NCI-H345 (cell line): Measurements from ENCODE around the gene KSR1.
A peak's percentile ranks its signal among the peaks of the same experiment; 100 is the strongest.

Source experiments
- DNase-seq: peaks from one replicate; lab custom pipeline; 2025; lab: John Stamatoyannopoulos, UW

KSR1 gene

DNA sequence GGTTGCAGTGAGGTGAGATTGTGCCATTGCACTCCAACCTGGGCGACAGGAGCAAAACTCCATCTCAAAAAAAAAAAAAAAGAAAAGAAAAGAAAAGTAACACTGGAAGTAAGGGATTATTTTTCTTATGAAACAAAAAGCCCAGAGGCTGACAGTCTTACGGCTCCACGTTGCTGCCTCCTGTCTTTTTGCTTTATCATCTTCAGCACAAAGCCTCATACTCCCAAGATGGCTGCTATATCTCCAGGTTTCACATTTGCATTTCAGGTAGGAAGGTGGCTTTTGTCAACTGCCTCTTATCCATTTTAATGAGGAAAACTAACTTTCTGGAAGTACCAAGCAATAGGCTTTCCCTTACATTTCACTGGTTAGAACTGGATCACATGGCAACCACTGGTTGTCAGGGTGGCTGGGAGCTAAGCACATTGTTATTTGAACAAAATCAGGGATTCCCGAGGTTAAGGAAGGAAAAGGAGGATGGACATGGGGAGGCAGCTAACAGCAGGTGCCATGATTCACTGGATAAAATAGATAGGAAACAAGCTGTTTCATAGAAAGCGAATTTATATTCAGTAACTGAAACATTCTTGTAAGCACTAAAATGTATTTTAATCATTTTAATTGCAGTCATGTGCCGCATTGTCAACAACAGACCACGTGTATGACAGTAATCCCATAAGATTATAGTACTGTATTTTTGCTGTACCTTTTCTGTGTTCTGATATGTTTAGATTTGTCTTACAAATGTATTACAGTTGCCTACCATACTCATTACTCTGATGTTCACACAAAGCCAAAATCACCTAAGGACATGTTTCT lies 58.6 kb downstream of the KSR1 start:
- no peak for DNase-seq

DNA sequence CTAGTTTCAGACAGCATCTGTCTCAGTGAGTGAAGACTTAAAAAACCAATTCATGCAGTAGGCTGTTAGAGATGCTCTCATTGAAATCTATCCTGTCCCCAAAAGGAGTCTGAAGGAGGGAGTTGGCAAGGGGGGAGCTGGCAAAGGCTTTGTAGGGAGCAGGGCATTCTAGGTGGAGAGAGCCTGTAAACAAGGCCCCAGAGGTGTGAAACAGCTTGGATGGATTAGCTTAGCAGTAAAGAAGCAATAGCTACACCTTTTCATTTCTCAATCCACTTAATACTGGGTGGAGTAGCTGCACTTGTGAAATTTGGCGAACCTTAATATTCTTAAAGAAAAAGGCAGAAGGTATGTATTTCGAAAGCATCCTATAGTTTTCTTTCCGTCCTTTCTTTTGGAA lies 61.8 kb downstream of the KSR1 start:
- no peak for DNase-seq

DNA sequence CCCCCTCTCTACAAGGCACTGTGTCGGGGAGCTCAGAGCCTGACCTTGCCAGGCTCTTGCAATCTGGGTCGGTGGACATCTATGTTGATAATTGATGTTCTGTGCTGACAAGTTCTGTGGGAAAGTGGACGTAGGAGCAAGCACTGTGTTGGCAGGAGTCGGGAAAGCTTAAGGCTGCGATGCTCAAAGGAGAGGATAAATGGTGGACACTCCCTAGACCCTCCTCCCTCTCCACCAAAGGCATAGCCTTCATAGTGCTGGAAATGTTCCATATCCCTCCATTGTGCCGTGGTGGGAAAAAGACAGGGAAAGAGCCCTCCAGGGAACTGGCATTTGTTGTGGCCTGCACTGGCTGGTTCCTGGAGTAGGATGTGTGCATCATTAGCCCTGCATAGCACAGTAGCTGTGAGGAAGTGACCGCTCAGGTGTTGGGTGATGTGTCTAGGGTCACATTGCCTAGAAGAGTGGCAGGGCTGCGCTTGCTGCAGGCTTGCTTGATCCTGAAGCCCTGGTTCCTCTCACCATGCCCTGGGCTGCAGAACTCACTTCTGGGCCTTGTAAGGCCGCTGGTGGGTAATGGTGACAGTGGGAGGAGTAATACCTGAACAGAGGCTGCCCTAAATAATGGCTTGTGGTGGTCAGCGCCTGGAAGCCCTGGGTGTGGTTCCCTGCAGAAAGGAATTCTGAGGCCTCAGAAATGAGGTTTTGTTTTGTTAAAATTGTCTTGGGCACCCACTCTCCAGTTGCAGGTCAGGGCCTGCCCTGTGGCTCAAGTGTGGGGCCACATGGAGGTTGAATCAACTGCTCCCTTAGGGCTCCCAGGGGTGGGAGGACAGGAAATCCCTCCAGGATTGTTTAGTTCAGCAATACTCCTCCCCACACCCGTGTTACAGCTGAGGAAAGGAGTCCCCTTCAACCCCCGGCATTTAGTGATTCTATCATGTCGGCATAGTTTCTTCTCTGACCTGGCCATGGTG lies 62.6 kb downstream of the KSR1 start:
- no peak for DNase-seq

DNA sequence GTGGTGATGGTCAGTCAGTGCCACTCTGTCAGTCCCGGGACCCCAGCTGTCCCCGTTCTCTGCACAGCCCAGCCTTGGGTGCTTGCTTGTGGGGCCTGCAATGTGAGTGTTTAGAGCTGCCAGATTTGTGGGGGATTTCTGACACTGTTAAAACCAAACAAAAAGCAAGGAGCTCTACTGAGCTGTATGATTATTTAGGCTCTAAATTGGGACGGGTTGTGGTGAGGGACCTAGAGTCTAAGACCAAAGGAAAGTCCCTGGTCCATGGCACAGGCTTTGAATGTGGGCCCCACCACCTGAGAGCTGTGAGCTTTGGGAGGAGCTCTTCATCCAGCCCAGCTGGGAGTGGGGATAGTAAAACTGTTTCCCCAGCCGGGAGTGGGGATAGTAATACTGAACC lies 63.3 kb downstream of the KSR1 start:
- DNase-seq = no peak

DNA sequence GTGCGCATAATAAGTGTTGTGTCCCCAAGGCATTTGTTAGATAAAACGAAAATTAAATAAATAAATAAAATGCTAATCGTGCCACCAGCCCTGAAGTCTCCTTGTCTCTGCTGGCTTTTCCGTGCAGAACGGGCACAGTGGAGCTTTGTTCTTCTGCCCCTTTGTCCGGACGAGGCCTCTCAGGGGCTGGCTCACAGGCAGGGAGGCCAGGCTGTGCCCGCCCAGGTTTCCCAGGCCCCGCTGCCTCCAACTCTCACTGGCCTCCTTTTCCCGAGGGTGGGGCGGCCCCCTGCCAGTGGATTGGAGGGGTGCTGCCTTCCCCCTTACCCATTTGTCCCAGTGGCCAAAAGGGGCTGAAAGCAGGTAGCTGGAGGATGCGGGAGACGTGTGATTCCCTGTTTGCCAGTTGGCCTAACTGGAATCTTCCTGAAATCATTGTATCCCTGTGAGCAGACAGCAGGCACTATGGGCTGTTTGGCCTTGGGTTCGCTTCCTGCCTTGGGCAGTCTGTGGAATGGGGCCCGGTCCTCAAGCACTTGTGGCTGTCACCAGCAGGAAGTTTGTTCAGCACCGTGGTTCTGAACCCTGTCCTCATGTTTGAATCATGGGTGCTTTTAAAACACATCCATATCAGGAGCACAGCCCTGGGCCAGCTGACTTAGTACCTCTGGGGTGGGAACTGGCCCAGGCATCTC lies 64.4 kb downstream of the KSR1 start:
- no peak for DNase-seq

DNA sequence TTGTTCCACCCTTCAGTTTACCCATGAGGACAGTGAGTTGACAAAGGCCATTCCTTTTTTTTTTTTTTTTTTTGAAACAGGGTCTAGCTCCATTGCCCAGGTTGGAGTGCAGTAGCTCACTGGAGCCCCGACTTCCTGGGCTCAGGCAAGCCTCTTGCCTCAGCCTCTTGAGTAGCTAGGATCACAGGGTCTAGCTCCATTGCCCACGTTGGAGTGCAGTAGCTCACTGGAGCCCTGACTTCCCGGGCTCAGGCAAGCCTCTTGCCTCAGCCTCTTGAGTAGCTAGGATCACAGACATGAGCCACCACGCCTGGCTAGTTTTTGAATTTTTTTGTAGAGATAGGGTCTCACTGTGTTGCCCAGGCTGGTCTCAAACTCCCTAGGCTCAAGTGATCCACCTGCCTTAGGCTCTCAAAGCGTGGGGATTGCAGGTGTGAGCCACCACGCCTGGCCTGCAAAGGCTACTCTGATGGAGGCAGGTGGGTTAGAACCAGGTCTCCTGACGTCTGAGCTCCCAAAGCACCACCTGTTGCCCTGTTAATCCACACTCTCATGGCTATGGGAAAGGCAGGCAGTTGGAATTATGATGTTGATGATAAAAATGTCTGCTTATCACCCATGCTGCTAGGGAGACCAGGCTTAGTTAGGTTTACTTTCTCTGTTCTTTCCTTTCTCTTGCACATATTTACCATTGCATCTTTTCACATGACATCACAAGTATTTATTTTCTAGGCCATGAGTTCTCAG lies 65.2 kb downstream of the KSR1 start:
- no peak for DNase-seq

DNA sequence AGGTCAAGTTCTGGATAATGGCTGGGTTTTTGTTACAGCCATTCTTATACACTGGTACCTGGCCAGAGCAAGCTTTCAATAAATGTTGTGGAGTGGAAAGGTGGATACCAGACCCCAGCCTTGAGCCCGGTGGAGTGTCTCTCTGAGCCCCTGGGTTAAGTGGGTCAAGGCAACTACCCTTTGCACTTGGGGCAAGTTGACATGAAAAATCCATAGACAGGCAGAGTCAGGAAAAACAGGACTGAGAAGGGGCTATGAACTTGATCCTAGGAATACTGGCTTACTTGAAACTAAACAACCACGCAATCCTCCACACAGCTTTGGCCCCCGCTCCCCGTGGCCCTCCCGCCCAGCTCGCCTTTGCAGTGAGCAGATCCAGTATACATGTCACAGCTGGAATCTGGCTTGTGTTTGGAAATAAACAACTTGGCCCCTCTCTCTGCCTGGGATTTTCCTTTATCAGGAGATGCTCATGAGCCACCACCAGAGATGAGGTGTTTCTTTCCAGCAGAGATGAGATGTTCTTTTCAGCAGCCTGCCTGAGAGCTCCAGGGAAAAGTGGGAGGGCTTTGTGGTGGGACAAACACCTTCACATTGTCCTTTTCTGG lies 65.9 kb downstream of the KSR1 start:
- no peak for DNase-seq

DNA sequence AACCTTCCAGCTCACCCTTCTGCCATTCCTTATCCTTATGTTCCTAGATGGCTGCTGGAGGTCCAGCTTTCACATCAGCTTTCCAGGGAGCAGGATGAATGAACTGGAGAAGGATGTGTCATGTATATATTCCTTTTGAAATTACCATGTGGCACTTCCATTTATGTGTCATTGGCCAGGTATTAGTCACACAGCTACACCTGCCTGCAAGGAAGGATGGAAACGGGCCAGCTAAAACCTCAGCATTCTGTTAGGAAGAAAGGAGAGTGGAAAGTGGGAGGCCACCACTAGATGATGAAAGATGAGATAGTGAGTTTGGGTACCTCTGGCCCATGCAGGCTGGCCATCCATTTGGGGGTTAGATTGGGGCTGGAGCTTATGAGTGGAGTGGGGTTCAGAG lies 67.5 kb downstream of the KSR1 start:
- no peak for DNase-seq

DNA sequence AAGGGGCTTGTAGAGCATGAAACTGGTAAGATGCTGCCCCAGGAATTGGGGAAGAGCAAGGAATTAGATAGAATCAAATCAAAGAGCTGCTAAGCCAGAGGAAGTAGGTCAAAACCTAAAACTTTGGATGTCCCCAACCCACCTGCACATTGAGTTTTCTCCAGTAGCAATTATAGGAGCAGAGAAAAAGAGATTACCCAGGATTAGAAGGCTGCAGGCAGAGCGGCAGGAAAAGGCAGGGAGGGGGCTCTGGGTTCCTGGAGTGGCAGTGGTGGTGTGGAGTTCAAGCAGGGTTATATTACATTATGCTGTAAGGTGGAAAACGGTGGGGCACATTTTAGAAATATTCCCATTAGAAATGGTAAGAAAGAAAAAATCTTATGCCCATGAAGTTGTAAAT lies 68.3 kb downstream of the KSR1 start:
- DNase-seq = no peak

DNA sequence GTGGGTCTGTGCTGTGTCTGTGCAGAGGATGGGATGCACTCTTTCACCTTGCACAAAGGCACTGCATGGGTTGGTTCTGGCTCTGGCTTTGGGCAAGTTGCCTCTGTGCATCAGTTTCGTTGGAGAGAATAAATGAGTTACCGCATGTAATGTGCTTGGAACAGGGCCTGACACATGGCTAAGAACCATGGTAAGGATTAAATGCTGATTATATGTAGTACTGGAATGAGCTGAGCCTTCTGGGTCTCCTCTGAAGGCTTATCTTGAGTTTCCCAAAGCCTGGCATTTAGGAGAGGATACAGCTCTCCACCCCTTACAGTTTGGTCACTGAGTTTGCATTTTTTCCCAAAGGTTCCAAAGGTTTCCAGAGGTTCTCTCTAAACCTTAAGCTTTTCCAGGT lies 69.1 kb downstream of the KSR1 start:
- no peak for DNase-seq

DNA sequence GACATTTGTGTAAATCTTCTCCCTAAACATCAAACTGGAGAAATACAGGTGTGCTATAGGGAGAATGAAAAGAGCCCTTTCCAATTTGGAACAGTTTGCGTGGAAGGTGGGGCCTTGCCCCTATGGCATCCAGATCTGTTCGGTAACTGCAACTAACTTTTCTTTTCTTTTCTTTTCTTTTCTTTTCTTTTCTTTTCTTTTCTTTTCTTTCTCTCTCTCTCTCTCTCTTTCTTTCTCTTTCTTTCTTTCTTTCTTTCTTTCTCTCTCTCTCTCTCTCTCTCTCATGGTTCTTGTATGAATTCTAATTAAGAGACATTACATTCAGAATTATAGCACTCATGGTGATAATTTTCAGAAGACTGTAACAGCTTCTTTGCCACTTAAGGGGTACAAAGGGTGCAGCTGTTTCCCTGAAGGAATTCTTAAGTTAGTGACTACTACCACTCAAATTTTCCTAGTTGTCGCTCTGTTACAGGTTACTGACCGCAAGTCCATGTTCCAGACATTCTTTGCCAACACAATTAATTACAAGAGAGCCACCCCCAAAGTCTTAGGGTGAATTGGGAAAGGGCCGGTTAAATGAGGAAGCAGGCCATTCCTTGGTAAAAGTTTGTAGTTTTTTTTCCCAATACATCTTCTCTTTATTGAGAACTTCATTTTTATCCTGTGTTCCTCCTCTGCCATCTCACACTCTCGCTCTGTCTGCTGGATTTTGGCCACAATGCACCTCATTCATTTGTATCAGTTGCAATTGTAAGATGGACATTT lies 69.8 kb downstream of the KSR1 start:
- DNase-seq = no peak

DNA sequence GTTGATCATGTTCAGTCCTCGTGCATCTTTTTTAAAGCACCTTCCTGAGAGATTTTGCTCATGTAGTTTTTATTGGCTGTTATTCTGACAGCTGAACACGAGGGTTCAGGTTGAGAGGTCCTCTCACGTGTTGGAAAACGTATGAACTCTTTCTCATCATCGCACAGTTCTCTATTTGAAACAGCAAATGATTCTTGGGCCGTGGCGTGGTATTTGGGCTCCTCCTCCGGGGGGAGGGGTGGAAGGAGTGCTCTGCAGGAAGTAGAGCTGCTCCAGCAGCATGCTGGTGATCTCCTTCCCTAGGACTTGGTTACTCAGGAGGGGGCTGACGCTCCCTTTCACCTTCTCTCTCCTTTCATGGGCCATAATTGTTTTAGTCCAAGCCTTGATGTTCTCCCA lies 70.4 kb downstream of the KSR1 start:
- no peak for DNase-seq

DNA sequence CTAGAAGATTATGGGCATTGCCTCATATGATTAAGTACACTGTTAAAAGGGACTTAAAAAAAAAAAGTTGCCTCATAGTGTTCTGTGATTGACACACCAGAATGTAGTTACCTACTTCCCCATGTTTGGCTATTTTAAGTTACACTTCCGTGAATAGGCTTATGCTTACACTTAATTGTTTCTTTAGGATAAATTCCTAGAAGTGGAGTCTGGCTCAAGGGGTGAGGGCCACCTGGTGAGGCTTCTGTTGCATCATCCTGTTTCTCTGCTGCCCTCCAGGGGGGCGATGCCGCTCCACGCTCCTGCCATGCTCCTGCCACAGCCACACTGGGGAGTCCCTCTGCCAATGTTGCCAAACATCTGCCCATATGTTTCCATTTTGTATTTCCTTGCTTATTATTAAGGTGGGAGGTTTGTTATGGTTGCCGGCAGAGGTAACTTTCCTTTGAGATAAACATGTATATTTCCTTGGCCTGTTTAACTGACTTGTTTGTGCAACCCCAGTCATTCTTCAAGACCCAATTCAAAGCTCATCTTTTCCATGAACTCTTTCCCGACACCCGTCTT lies 73.1 kb downstream of the KSR1 start:
- DNase-seq = peak; percentile 59

DNA sequence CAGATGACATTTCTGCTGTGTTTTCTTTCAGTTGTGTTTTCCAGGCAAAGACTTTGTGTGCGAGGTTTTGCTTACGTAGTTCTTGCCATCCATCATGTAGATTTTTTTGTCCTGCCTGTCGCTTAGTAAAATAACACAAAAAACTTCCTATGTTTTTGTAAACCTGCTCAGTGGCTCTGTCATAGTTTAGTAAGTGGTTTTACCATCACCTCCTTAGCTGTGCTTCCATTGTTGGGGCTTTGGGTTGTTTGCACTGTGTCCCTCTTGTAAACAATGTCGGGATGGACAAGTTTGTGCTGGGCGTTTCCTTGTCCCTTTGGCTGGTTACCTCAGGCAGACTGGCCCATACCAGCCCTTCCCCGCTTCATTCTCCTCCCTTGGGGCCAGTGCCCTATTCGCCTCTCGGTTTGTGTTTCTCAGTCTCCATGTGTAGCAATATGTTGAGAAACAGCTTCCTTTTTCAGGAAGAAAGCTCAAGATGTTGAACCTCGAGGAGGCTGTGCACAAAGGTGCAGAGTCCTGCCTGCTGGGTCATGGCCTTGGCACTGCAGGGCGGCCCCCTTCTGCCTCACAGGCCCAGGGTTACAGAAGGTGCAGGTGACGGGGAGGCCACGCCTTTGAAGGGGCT lies 74.6 kb downstream of the KSR1 start:
- DNase-seq = peak; percentile 15

DNA sequence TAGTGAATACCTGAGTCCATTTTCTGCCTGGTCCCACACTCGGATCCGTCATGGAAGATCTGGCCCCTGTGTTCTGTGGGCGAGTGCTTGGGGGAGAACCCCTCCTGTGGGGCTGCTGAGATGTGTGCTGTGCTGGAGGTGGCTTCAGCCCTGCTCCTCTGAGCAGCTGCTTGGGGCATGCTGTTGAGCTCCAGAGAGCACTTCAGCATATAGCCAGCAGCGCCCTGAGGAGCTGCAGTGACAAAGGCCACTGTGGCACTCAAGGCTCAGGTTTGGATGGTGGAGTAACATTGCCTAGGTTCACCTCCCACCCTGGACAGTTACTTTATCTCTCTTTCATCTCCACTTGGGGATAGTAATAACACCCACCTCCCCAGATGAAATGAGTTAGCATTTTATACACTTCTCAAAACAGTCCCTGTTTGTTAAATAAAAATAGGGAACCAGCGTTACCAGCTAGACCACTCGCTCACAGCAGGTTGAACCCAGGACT lies 75.3 kb downstream of the KSR1 start:
- no peak for DNase-seq

DNA sequence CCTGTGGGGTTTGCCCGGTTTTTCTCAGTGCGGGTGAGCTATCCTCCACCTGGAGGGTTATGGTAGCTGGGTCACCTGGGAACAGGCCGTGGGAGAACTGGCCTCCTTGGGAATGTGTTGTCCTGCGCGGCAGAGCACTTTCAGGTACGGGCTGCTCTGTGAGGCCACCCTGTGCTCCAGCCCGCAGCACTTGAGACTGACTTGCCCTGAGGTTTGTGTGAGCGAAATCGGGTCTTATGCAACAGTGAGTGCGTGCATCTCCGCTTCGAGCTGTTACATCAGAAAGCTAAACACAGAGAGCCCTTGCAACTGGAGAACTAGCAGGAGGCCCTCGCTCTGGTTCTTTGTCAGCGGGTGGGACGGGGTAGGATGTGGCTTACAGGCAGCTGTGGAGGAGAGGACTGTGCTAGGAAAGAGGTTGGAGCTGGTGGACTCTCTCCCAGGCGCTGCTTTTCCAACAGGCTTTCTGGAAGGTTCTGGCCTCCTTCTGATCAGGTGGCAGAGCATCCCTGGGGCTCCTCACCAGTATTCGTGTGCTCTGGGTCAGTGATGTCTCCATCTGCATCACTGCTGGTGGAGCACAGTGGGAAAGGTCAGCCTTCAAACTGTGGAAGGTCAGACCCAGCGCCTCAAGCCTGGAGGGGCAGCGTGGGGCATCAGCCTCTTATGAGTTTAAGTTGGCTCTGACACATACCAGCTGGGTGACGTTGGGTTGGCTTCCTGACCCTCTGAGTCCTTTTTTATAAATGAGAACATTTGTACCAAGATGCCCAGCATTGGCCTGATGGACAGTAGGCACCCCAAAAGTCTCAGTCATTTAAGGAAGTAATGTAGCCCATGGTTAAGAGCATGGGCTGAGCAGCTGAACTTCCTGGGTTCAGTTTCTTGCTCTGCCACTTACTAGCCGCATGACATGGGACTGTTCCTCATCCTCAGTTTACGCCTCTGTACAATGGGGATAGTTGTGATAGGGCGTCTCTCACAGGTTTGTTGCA lies 76.3 kb downstream of the KSR1 start:
- DNase-seq = no peak

DNA sequence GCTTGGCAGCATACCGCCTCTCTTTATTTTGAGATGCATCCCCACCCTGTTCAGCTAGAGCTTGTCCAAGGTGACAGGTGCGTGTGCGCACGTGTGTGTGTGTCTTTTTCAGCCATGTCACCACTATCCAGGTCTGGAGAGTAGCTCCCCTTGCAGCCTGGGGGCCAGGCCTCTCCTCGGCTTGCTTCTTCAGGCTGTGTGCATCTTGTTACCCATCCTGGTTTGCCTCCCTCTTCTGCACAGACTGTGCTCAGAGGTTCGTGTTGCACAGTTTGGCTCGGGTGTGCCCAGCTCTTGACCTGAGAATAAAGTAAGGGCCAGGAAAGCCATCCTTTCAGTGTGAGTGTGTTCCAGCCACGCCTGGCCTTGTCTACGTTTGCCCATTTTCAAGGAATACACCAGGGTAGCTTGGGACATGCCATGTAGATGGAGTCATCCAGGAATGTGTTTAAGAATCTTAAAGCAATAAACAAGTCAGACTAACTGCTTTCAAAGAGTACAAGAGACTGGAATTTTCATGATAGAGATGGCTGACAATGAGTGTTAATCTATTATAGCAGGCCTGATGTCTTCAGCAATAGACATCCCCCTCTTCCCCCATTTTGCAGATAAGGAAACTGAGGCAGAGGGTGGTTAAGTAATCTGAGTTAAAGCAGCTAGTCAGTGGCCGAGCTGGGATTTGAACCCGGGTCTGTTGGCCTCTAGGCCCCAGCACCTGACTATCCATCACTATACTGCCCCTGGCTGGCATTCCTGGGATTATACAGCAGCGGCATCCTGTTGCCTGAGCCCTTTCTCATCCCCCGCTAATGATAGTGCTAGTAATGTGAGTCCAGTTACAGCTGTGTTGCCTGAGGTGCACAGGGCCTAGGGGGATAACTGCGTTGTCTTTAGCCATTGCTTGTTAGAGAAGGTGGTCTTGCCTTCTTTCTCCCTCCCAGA lies 77.9 kb downstream of the KSR1 start:
- DNase-seq = no peak
